Measurements from ENCODE around the gene FAM76A. TPM values are rescaled to one million over a fixed set of nuclear protein-coding genes. Genes with fewer than 3 reads are reported as not detected.

FAM76A gene
- total RNA-seq, 4 donors from 2014 or later, result 17.4 to 30.0 (median 20.0) TPM

DNA sequence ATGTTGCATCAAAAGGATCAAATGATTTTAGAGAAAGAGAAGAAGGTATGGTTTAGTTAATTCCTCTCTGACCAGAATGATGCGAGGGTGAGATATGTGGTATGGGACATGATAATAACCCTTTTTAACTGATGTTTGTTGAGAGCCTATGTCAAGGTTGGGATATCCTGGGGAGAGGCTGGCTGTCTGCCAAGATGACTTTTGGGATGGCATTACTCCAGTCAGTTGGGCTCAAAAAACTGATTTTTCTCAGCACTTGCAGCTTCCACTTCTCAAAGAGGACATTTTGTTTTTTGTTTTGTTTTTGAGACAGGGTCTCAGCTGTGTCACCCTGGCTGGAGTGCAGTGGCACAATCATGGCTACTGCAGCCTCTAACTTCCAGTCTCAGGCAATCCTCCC is 29.5 kb downstream of the FAM76A start:
- no peak for ATAC-seq (ENCODE audit: low FRiP score)
- TF ChIP-seq, protein P1, sequence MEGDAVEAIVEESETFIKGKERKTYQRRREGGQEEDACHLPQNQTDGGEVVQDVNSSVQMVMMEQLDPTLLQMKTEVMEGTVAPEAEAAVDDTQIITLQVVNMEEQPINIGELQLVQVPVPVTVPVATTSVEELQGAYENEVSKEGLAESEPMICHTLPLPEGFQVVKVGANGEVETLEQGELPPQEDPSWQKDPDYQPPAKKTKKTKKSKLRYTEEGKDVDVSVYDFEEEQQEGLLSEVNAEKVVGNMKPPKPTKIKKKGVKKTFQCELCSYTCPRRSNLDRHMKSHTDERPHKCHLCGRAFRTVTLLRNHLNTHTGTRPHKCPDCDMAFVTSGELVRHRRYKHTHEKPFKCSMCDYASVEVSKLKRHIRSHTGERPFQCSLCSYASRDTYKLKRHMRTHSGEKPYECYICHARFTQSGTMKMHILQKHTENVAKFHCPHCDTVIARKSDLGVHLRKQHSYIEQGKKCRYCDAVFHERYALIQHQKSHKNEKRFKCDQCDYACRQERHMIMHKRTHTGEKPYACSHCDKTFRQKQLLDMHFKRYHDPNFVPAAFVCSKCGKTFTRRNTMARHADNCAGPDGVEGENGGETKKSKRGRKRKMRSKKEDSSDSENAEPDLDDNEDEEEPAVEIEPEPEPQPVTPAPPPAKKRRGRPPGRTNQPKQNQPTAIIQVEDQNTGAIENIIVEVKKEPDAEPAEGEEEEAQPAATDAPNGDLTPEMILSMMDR (IDR thresholded peaks at IDR 0.05), result no peak
- DNase-seq (ENCODE audit: low spot score), result no peak

DNA sequence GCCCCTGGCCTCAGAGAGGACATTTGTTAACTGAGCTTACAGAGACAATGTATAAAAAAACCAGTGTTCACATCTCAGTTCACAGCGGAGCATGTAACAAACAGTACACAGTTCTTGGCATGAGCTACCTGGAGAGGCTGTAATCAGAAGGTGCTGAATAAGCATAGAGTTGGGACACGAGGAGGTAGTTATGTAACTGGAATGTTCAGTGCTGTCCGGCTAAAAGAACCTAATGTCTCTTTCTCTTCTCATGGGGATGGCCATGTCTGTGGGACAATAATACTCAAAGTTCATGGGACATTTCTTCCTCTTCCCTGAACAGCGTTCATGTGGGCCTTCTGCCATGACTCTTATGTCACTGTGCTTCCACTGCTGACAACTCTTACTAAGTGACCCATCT is 30.1 kb downstream of the FAM76A start:
- no peak for ATAC-seq (ENCODE audit: low FRiP score)
- DNase-seq (ENCODE audit: low spot score), result no peak
- TF ChIP-seq, protein P1 (IDR thresholded peaks at IDR 0.05), result no peak

DNA sequence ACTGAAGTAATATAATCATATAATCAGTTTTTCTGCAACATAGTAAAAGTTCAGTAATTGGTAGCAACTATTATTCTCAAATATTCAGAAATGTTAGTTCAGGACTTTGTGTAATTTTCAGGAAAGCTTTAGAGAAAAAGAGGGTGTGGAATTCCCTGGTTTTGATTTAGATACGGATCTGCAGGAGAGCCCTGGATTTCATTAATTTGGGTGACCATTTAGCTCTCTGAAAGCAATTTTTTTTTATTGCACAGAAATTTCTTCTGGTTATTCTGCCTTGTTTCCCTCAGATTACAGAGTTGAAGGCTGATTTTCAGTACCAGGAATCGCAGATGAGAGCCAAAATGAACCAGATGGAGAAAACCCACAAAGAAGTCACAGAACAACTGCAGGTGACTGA is 33.5 kb downstream of the FAM76A start:
- no peak for DNase-seq (ENCODE audit: low spot score)
- TF ChIP-seq, protein P1 (IDR thresholded peaks at IDR 0.05), result no peak
- ATAC-seq (ENCODE audit: low FRiP score), result no peak

DNA sequence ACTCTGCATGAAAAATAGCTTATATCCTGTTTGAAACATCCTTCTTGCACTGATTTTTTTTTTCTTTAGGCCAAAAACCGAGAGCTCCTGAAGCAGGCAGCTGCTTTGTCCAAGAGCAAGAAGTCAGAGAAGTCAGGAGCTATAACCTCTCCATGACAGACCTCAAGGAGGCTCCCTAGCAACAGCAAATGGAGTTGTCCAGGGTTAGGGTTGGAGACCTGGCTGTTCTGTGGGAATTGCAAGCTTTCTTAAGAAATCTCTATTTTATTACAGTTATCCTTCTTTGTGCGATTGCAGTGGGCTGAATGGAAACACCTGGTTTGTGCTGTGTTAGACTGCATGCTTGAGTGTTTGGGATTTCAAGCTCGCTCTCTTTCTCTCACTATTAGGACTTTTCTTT is 34.7 kb downstream of the FAM76A start:
- DNase-seq (ENCODE audit: low spot score), result no peak
- ATAC-seq (ENCODE audit: low FRiP score), result no peak
- TF ChIP-seq, protein P1 (IDR thresholded peaks at IDR 0.05), result no peak

DNA sequence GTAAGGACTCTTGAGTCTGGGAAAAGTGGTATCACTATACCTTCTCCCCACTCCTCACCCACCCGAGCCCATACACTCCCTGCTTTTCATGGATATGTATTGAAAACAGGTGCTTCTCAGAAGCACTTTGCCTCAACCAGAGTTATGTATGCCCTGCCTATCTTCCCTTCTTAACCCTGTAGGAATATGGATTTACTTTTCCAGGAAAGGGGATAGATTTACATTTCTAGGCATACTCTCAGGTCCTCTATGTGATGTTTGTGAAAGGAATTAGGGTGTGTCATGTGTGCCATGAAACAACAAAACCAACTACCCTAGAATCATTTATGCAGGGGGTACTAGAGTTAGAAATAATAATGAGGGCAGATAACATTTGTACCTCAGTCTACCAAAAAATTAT is 36.3 kb downstream of the FAM76A start:
- ATAC-seq (ENCODE audit: low FRiP score) (no peak), DNase-seq (ENCODE audit: low spot score) (no peak)
- TF ChIP-seq, protein P1 (IDR thresholded peaks at IDR 0.05), result no peak

DNA sequence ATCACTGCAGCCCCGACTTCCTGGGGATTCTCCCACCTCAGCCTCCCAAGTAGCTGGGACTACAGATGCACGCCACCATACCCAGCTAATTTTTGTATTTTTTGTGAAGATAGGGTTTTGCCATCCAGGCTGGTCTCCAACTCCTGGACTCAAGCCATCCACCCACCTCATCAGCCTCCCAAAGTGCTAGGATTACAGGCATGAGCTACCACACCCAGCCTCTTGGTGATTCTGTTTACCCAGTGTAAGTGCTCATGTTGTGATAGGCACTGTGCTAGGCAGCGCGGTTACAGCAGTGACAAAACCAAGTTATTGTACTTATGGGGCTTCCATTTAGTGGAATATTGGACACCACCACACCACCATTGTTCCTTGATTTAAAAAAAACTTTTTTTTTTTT is 37.6 kb downstream of the FAM76A start:
- ATAC-seq (ENCODE audit: low FRiP score), result no peak
- DNase-seq (ENCODE audit: low spot score), result no peak

DNA sequence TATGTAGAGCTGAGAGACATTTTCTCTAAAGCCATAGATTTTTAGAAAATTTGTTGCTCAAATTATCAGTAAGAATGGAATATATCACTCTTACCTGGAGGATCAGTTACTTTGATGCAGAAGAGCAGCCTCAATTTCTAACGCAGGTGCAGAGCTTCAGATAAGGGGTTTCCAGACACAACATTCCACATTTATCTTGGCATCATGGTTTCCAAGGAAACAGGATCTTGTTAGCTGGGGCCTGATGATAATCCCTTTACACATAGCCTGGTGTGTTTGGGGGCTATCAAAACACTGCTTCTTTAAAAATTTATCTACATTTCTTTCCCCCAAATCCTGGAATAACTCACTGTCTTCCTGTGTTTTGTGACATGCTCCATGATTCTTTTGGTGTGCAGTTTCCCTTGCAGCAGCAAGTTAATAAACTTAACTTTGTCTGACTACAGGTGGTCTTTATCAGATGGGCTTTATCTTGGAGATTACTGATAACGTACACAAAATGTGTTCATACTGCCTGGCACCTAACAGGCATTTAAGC is 44.6 kb downstream of the FAM76A start:
- ATAC-seq (ENCODE audit: low FRiP score), result no peak
- no peak for DNase-seq (ENCODE audit: low spot score)
- TF ChIP-seq, protein P1 (IDR thresholded peaks at IDR 0.05), result no peak

More for the DNA sequence above, 37.6 kb downstream of the FAM76A start:
- TF ChIP-seq, protein P1 (IDR thresholded peaks at IDR 0.05), result no peak

Measured in omental fat pad (tissue), 4 donors.